GM21526 (cell line): ENCODE results near the gene FRRS1.
A peak's percentile ranks its signal among the peaks of the same experiment; 100 is the strongest.

Experiments
- ATAC-seq: cut with Tn5 transposase; IDR thresholded peaks from one replicate; pipeline ENCODE4 v1.9.1; 2021; ENCODE audit warnings: moderate library complexity; ENCODE audit not compliant: unreplicated experiment, low FRiP score

The FRRS1 gene

GRCh38 chr1:99735852-99736251 lies 30.6 kb downstream of the FRRS1 start:
- no peak for ATAC-seq

DNA sequence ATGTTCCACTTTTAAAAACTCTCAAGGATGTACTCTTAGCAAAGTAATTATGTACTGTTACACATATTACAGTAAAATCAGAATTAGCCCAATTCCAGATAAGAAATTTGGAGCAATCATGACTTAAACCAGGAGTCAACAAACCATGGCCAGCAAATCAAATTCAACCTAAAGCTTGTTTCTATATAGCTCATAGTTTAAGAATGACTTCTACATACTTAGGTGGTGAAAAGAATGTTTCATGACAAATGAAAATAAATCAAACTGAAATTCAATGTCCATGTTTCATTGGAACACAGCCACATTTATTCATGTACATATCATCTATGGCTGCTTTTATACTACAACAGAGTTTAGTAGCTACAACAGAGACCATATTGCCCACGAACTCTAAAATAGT lies 35.1 kb downstream of the FRRS1 start:
- no peak for ATAC-seq

DNA sequence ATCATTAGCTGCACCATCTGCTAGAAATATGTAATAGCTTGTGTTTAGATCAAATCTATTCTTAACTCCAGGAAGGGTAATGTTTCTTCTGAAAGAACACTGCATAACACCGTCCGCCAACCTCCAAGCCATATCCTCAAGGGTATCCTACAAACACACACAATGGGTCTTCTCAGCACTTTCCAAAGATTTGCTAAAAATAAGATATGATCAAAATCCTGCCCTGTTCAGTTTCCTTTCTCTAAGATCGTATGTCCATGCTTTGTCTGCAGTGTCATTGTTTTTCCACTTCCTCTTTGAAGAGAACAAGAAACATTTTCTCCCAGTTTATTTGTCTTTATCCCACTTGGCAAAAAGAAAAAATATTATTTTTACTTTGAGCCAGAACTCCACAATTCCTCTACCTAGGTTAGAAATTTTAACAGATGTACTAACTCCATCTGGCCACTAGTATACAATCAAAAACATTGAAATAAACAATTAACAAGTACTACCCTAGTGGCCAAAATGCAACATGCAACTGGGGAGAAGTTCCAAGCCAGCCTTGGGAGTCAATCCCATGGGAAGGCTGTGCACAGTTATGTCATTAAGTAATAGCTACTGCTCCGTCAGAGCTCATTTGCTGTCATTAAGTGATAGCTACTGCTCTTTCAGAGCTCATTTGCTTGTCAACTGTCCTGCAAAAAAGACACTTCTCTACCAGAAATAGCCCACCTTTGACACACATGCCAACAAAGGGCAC lies 37.8 kb downstream of the FRRS1 start:
- ATAC-seq, result peak; percentile 54

DNA sequence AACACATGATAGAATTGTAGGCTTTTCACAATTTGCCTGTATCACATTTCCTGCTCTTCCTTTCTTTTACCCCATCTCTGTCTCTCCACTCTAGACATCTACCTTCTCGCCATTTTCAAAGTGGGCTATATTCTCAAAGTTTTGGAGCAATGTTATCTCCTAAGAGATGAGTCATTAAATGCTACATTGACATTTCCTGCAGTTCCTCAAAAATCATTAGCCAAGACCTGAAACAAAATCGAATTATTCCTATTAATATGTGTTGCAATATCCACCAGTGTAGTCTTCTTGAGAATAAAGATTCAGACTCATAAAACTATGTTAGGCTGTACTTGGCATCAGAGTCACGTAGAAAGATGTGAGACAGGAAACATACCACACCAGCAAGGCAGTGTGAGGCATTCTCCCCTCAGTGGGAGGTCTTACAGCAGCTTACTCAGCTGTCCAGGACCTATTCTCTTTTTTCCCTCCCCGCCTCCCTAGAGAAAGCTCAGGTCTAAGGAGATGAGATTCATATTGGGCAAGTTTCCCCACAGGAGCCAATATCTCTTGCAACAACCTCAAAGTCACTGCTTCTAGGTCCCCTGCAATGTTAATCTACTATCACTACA lies 38.8 kb downstream of the FRRS1 start:
- ATAC-seq, result no peak

- ATAC-seq, result no peak
Observed at GRCh38 chr1:99726818-99727217, 39.6 kb downstream of the FRRS1 start.

DNA sequence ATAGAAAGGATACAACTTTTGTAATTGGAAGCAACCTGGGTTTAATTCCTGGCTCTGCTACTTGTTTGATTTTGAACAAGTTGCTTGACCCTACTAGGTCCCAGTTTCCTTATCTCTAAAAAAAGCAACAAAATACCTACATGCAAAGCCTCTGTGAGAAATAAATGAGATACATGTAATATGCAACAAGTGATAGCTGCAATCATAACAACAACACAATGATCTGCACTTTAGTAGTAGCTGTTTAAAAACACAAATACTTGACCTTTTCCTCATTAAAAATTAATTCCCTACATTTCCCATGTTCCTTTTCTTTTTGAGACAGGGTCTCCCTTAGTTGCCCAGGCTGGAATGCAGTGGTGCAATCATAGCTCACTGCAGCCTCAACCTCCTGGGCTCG lies 40.0 kb downstream of the FRRS1 start:
- ATAC-seq, result no peak

DNA sequence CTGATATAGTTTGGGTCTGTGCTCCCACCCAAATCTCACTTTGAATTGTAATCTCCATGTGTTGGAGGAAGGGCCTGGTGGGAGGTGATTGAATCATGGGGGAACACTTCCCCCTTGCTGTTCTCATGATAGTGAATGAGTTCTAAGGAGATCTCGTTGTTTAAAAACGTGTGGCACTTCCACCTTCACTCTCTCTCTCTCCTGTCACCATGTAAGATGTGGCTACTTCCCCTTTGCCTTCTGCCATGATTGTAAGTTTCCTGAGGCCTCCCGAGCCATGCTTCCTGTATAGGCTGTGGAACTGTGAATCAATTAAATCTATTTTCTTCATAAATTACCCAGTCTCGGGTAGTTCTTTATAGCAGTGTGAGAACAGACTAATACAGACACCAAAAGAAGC lies 40.4 kb downstream of the FRRS1 start:
- no peak for ATAC-seq

GRCh38 chr1:99723251-99723650 lies 43.2 kb downstream of the FRRS1 start:
- ATAC-seq, result no peak

DNA sequence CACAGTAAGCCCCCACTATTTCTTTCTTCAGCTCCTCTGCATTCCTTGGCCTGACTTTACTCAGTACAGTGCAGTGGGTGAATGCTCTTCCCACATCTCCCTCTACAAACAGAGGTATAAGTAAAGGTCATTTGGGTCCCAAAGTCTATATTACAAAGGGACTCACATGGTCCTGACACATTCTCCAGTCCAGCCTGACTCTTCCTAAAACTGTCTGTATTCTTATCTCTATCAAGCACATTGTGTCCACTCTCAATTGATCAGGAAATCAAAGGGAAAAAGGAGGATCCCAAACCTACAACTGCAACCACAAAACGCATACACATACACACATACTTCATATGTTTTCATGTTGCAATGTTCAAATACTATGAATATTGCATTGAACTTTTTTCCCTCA lies 49.4 kb downstream of the FRRS1 start:
- no peak for ATAC-seq

- no peak for ATAC-seq
Observed at GRCh38 chr1:99713006-99713405, 53.4 kb downstream of the FRRS1 start.

GRCh38 chr1:99710994-99711393 lies 55.4 kb downstream of the FRRS1 start:
- no peak for ATAC-seq

DNA sequence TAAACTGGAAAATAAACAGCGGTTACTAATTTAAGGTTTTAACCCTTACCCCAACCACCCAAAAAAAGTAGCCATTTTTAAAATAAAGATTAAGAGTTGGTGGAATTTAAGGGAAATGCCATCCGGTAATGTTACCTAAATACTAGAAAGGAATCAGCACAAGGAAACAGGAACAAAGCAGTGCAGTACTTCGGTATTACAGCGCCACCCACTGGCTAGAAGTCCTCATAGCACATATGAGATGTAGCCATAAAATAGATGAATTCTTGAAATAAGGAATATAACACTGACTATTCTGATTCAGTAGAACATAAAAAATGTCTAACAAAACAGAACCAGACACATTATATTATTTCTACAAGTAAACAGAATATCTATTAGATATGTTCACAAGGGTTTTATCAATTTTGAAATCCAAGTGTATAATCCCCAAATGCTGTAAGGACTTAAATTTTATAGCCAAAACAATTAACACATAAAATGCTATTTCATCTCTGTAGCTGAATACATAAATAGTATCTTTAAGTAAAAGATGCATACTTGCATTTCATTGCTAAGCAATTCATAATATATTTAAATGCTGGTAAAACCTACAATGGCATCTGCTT lies 58.8 kb downstream of the FRRS1 start:
- ATAC-seq, result peak; percentile 80

GRCh38 chr1:99705385-99705784 lies 61.0 kb downstream of the FRRS1 start:
- no peak for ATAC-seq

GRCh38 chr1:99704356-99704816 lies 62.0 kb downstream of the FRRS1 start:
- ATAC-seq, result no peak

- ATAC-seq, result no peak
Observed at GRCh38 chr1:99702221-99702620, 64.2 kb downstream of the FRRS1 start.

DNA sequence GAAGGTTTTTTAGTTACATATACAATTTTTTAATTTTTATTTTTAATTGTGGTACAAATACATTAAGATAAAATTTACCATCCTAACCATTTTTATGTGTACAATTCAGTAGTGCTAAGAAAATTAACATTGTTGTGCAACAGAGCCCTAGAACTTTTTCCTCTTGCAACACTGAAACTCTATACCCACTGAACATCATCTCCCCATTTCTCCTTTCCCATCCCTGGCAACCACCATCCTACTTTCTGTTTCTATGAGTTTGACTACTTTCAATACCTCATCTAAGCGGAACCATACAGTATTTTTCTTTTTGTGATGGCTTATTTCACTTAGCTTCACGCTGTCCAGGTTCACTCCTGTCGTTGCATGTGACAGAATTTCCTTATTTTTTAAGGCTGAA lies 66.4 kb downstream of the FRRS1 start:
- ATAC-seq, result no peak

- no peak for ATAC-seq
Observed at GRCh38 chr1:99697580-99697979, 68.9 kb downstream of the FRRS1 start.

DNA sequence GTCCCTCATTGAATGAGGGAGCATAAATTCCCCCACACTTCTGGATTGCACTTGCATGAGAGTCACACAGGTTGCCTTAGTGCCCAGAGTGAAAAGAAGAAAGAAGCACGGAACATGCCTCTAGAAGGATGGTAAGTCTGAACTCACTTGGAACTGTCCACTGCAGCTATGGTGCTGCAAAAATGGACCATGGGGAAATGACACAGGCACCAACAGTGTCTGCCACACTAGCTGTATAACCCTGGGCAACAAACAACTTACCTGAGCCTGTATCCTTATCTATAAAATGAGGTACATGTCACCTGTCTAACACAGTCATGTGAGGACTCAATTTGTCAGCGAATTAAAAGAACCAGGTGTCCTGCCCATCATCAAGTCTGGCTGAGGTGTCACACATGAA lies 69.8 kb downstream of the FRRS1 start:
- no peak for ATAC-seq

GRCh38 chr1:99691175-99691574 lies 75.3 kb downstream of the FRRS1 start:
- ATAC-seq, result no peak

GRCh38 chr1:99685516-99686180 lies 80.8 kb downstream of the FRRS1 start:
- peak; percentile 96 for ATAC-seq

- no peak for ATAC-seq
Observed at GRCh38 chr1:99682291-99682751, 84.1 kb downstream of the FRRS1 start.
